ENCODE results near the gene TCERG1L. TPM values are rescaled to one million over a fixed set of nuclear protein-coding genes. Genes with fewer than 3 reads are reported as not detected.
A peak's percentile ranks its signal among the peaks of the same experiment; 100 is the strongest.

TCERG1L gene
- total RNA-seq, 1 donor from 2014 or later, result not detected

- intact Hi-C loops (cut with DNase I), result no loop called here
- peak in 1 of 2 donors; percentile 91 for DNase-seq (ENCODE audit: extremely low spot score in 2 of 2)
These were observed 137.3 kb downstream of the TCERG1L start for GRCh38 chr10:131174211-131174565.

GRCh38 chr10:131173484-131174210 is 137.9 kb downstream of the TCERG1L start:
- Histone ChIP-seq H3K27me3 (no peaks in the 10 kb centered on the region), H3K4me3 (no peak overlapping the region), H3K36me3 (no peaks in the 10 kb centered on the region), H3K27ac (no peak overlapping the region), H3K4me1 (peaks cover 8% of the 10 kb centered on the region), H3K9me3 (no peaks in the 10 kb centered on the region)
- TF ChIP-seq POLR2A (IDR thresholded peaks at IDR 0.05) (no peak), CTCF (IDR thresholded peaks at IDR 0.05) (no peak), POLR2AphosphoS5 (IDR thresholded peaks at IDR 0.05; ENCODE audit: insufficient read depth in 1 of 2, low read depth in 1 of 2) (no peak)
- intact Hi-C loops (cut with DNase I), result no loop called here
- peak in 1 of 2 donors; percentile 70 for DNase-seq (ENCODE audit: extremely low spot score in 2 of 2)

More at GRCh38 chr10:131174211-131174565, 137.3 kb downstream of the TCERG1L start:
- no peak for TF ChIP-seq CTCF (IDR thresholded peaks at IDR 0.05)
- Histone ChIP-seq H3K36me3 (no peaks in the 10 kb centered on the region), H3K27me3 (no peaks in the 10 kb centered on the region), H3K4me1 (peaks cover 8% of the 10 kb centered on the region), H3K9me3 (no peaks in the 10 kb centered on the region), H3K27ac (no peak overlapping the region), H3K4me3 (no peak overlapping the region)

GRCh38 chr10:131172433-131172832 is 139.1 kb downstream of the TCERG1L start:
- H3K4me3 ChIP-seq, result no peak overlapping the region

GRCh38 chr10:131169146-131169545 is 142.4 kb downstream of the TCERG1L start:
- peak in 1 of 2 donors; percentile 72 for DNase-seq (ENCODE audit: extremely low spot score in 2 of 2)
- no peaks in the 10 kb centered on the region for H3K27me3 ChIP-seq
- no peaks in the 10 kb centered on the region for H3K36me3 ChIP-seq
- intact Hi-C loops (cut with DNase I), result no loop called here
- TF ChIP-seq POLR2AphosphoS5 (IDR thresholded peaks at IDR 0.05; ENCODE audit: insufficient read depth in 1 of 2, low read depth in 1 of 2) (no peak), POLR2A (IDR thresholded peaks at IDR 0.05) (no peak), CTCF (IDR thresholded peaks at IDR 0.05) (no peak)
- H3K27ac ChIP-seq, result no peak overlapping the region
- no peak overlapping the region for H3K4me3 ChIP-seq
- H3K9me3 ChIP-seq, result no peaks in the 10 kb centered on the region
- no peaks in the 10 kb centered on the region for H3K4me1 ChIP-seq

More at GRCh38 chr10:131172433-131172832, 139.1 kb downstream of the TCERG1L start:
- H3K27me3 ChIP-seq, result no peaks in the 10 kb centered on the region
- H3K4me1 ChIP-seq, result peaks cover 1% of the 10 kb centered on the region
- no peak overlapping the region for H3K27ac ChIP-seq
- no peaks in the 10 kb centered on the region for H3K36me3 ChIP-seq
- no peaks in the 10 kb centered on the region for H3K9me3 ChIP-seq
- intact Hi-C loops (cut with DNase I), result no loop called here
- TF ChIP-seq CTCF (IDR thresholded peaks at IDR 0.05) (no peak), POLR2A (IDR thresholded peaks at IDR 0.05) (no peak), POLR2AphosphoS5 (IDR thresholded peaks at IDR 0.05; ENCODE audit: insufficient read depth in 1 of 2, low read depth in 1 of 2) (no peak)
- DNase-seq (ENCODE audit: extremely low spot score in 2 of 2), result peak in 1 of 2 donors; percentile 58

GRCh38 chr10:131168238-131168875 is 143.2 kb downstream of the TCERG1L start:
- H3K36me3 ChIP-seq, result no peaks in the 10 kb centered on the region
- no peak overlapping the region for H3K4me3 ChIP-seq
- intact Hi-C loops (cut with DNase I), result no loop called here
- H3K27ac ChIP-seq, result no peak overlapping the region
- TF ChIP-seq POLR2AphosphoS5 (IDR thresholded peaks at IDR 0.05; ENCODE audit: insufficient read depth in 1 of 2, low read depth in 1 of 2) (no peak), CTCF (IDR thresholded peaks at IDR 0.05) (no peak), POLR2A (IDR thresholded peaks at IDR 0.05) (no peak)
- no peaks in the 10 kb centered on the region for H3K4me1 ChIP-seq
- H3K9me3 ChIP-seq, result no peaks in the 10 kb centered on the region
- no peaks in the 10 kb centered on the region for H3K27me3 ChIP-seq
- peak in 1 of 2 donors; percentile 92 for DNase-seq (ENCODE audit: extremely low spot score in 2 of 2)
